NCI-H2081 treated with DMSO at 0.1 percent for 48 hours (cell line): ENCODE measurements around the gene TEX29.

Experiments
- DNase-seq: peaks from one replicate; lab custom pipeline; 2025; lab: John Stamatoyannopoulos, UW

TEX29 gene

GRCh38 chr13:111393221-111393790, 72.9 kb downstream of the TEX29 start:
- DNase-seq = no peak
